ENCODE measurements around the gene CPSF3.

GRCh38 chr2:9397201-9397600 lies 26.3 kb upstream of the CPSF3 start:
- TF ChIP-seq, protein P1, sequence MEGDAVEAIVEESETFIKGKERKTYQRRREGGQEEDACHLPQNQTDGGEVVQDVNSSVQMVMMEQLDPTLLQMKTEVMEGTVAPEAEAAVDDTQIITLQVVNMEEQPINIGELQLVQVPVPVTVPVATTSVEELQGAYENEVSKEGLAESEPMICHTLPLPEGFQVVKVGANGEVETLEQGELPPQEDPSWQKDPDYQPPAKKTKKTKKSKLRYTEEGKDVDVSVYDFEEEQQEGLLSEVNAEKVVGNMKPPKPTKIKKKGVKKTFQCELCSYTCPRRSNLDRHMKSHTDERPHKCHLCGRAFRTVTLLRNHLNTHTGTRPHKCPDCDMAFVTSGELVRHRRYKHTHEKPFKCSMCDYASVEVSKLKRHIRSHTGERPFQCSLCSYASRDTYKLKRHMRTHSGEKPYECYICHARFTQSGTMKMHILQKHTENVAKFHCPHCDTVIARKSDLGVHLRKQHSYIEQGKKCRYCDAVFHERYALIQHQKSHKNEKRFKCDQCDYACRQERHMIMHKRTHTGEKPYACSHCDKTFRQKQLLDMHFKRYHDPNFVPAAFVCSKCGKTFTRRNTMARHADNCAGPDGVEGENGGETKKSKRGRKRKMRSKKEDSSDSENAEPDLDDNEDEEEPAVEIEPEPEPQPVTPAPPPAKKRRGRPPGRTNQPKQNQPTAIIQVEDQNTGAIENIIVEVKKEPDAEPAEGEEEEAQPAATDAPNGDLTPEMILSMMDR (conservative IDR thresholded peaks at IDR 0.05; ENCODE audit: low read depth, low read length) = no peak
- TF ChIP-seq EZH2 (IDR thresholded peaks at IDR 0.05; ENCODE audit: borderline replicate concordance, low read depth, low read length, poor library complexity, severe bottlenecking) = no peak
